ENCODE data around the gene SLC26A9.

The SLC26A9 gene

GRCh38 chr1:205943245-205943644 is at the start of gene SLC26A9:
TSS of gene SLC26A9 (minus strand) at chr1:205943456. CDS start at chr1:205935820, 7,636 bp downstream.
- DNase-seq, result no peak

DNA sequence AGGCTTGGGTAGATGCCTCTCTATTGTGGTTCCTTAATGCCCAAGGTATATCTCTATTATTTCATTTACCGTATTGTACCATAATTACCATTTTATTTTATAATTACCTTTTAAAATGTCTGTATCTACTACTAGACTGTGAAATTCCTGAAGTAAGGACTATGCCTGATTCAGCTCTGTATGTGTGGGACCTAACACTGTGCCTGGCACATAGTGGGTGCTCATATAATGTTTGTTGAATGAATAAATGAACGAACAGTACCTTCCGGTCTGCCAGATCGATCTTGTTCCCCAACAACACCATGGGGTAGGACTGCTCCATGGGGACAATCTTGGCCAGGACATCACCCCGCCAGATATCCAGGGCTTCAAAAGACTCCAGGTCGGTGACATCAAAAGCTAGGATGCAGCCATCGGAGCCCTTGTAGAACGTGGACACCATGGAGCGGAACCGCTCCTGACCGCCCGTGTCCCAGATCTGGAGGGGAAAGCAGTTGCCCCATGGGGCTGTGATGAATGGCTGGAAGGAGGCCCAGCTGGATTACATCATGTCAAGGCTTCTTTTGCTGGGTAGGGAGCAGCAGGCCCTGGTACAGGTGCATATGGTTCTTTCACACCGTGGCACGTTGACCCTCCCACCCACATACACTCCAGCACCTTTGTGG is 49.1 kb upstream of the SLC26A9 start:
- no peak for DNase-seq

- peak in 1 of 3 donors; percentile 43 for DNase-seq
These were observed 48.0 kb upstream of the SLC26A9 start for GRCh38 chr1:205991237-205991636.

DNA sequence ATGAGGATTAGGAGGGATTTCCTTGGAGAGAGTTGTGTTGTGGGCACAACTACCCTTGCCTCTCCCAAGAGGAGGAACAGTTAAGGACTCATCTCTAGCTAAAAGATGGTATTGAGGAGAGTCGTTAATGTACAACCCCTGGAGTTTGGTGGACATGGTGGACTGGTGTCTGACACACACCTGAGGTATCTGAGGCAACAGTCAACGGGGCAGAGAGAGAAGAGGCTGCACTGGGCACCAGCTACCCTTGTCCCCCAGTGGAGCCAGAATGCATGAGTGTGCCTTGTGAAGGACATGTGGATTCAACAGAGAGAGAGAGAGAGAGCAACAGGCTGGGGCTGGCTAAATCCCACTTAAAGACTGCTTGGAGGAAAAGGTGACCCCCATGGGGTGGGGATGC is 47.0 kb upstream of the SLC26A9 start:
- DNase-seq, result no peak

- DNase-seq, result peak in 1 of 3 donors; percentile 23
These were observed 46.5 kb upstream of the SLC26A9 start for GRCh38 chr1:205989786-205990185.

GRCh38 chr1:205988585-205988995 is 45.3 kb upstream of the SLC26A9 start:
- peak in 1 of 3 donors; percentile 35 for DNase-seq

DNA sequence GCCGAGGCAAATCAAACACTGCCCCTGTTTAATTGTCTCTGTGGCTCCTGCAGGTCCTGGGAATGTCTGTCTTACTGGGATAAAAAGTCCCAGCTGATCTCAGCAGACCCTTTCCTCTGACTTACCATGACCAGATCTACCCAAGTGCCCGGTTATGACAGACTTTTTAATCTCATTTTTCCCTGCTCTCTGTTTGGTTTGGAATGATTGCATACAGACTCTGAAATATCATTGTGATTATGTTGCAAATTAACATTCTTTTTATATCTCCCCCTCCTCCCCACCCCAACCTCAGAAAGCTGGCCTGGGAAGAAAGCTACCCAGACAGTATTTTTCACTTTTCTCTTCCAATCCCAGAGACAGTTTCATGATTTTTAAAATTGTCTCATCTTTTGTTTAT is 43.6 kb upstream of the SLC26A9 start:
- peak in 1 of 3 donors; percentile 17 for DNase-seq

DNA sequence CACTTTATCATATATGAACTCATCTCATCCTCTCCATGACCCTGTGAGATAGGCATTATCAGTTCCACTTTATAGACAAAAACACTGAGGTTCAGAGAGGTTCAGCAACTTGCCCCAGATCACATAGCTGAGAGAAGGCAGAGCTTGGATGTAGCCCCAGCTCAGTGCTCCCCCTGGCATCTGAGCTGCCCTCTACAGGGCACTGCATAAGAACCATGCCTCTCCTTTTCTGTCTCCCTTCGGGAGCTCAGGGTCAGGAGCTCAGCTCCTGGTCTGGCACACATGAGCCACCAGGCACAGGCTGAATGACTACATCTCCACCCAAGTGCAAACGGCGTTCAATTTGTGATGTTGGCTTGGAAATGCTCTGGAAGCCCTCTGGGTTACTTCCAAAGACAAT is 43.0 kb upstream of the SLC26A9 start:
- DNase-seq, result peak in 1 of 3 donors; percentile 34

- peak in 1 of 3 donors; percentile 27 for DNase-seq
These were observed 42.2 kb upstream of the SLC26A9 start for GRCh38 chr1:205985330-205986005.

- DNase-seq, result peak; percentile 72 to 79 (median 75)
These were observed 40.9 kb upstream of the SLC26A9 start for GRCh38 chr1:205983925-205984725.

- peak in 1 of 3 donors; percentile 15 for DNase-seq
These were observed 38.0 kb upstream of the SLC26A9 start for GRCh38 chr1:205981257-205981656.

DNA sequence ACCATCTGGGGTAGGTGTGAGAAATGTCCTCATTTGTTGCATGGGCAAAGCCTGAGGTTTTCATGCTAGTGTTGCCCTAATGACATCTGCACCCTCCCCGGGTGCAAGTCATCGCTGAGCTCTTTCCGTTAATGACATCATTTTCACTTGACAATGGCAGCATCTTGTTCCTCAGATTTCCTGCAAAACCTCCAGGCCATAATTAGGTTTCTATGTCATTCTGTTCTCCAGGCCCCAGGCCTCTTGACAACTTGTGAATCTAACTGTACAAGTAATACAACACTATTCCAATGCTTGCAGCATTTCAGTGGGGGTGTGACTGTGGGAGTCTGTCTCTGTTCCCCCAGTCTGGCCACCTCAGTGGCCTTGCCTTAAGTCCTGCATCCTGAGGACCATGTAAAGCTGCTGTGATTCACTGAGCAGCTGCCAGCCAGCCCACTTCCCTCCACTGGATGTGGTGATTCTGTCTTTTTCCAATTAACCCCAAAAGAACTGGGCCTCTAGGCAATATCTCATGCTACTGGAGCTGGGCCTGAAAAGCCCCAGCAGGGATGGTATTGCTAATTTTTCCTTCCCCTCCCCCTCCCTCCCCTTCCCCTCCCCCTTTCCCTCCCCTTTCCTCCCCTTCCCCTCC is 37.1 kb upstream of the SLC26A9 start:
- DNase-seq, result peak; percentile 56 to 65 (median 60)

DNA sequence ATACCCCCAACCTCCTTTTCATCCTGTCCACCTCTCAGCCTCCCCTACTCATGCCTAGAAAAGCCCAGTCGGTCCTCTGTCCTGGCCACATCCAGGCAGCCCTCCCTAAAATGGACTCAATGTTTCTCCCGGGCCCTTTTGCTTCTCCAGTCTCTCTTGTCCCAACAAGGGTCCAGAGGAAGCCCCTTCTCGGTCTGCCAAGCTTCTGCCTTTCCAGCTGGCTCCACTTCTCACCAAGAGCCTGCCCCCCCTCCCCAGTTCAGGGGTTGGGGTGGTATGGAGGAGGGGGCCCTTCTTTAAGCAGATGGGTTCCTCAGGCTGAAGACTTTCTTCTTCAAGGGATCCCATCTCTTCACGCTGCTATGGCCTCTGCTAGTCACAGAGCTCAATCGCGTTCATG is 36.0 kb upstream of the SLC26A9 start:
- peak in 1 of 3 donors; percentile 17 for DNase-seq

GRCh38 chr1:205978676-205979075 is 35.4 kb upstream of the SLC26A9 start:
- DNase-seq, result peak in 2 of 3 donors; percentile 20 to 21

- DNase-seq, result peak; percentile 80 to 86 (median 81)
These were observed 34.3 kb upstream of the SLC26A9 start for GRCh38 chr1:205977402-205978014.

- DNase-seq, result peak in 2 of 3 donors; percentile 35 to 43
These were observed 33.6 kb upstream of the SLC26A9 start for GRCh38 chr1:205976708-205977401.

DNA sequence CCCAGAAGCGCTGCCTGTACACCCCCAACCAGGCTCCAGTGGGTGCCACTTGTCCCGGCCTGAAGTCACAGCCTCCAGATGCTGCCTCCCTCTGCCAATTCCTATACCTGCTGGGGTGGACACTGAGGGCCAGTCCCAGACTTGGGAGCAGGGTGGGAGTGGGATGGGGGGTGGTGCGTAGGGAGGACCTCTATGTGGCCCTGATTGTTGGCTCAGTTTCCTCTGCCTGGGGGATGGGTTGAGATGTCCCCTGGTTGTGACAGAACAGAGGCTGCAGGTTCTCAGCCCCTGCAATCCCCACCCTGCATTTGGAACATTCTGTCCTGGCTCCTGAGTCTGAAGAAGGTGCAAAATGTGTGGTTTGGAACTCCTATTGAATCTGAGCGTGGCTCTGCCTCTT is 32.8 kb upstream of the SLC26A9 start:
- no peak for DNase-seq

DNA sequence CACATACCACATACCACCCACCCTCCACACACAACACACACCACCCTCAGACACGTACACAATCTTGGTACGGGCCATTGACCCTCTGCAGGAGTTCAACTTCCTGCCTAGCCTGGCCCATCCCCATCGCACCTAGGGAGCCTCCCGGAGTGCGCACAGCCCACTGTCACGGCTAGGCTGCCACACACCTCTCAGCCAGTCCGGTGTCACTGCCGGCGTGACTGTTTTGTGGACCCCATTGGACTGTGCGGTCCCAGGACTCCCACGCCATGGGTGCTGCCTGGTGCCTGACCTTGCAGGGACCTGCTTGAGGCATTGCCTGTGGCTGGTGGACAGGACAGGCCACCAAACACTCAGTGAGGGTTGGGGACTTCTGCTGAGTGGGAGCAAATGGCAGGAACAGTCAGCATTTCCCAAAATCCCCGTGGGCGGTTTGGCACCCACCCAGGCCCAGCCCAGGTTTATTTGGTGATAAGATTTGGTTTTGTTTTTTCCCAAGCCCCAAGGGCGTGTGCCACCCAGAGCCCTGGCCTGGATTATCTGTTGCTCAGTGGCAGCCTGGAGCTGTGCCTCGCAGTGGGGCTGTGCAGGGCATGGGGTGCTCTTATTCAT is 32.2 kb upstream of the SLC26A9 start:
- DNase-seq, result peak; percentile 72 to 82 (median 73)

DNA sequence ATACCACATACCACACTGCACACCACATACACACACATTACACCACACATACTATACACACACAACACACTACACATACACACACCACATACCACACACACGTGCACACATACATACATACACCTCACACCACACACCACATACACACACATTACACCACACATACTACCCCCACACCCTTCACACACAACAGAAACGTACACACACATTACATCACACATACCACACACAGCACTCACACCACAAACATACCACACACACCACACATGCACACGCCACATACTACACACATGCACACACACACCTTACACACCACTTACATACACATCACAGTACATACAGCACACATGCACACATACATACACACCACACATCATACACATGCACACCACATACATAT is 31.5 kb upstream of the SLC26A9 start:
- DNase-seq, result no peak

GRCh38 chr1:205973377-205974232 is 30.3 kb upstream of the SLC26A9 start:
- peak in 2 of 3 donors; percentile 10 to 17 for DNase-seq

Data from suppressor macrophage treated with lipopolysaccharide for 1 hour (primary cell).